Calu3 (cell line): ENCODE data around the gene EN1. TPM values are rescaled to one million over a fixed set of nuclear protein-coding genes. Genes with fewer than 3 reads are reported as not detected.

Source experiments
- BruUV-seq: library from RNA; stranded (reverse); fragments of 400-500 nt; replicated peaks from 2 replicates; lab custom pipeline; 2021; lab: Mats Ljungman, UMichigan
- CTCF ChIA-PET: fragments of 300-600 bp; sonication (Branson Sonifier 250); formaldehyde crosslinking; loops from one replicate; lab custom pipeline; 2022; ENCODE audit warnings: antibody characterized with exemption; lab: Charles Lee
- DNase-seq: peaks from one replicate; pipeline ENCODE4 v3.0.0; 2022
- H3K27ac Mint-ChIP-seq: one replicate; pipeline ENCODE4 v1.8.0; 2022; ENCODE audit warnings: mixed read lengths; ENCODE audit not compliant: unreplicated experiment
- H3K27me3 Mint-ChIP-seq: one replicate; pipeline ENCODE4 v1.8.0; 2022; ENCODE audit warnings: mixed read lengths; ENCODE audit not compliant: unreplicated experiment
- H3K36me3 Mint-ChIP-seq: one replicate; pipeline ENCODE4 v1.8.0; 2022; ENCODE audit warnings: mild to moderate bottlenecking, moderate library complexity, mixed read lengths; ENCODE audit not compliant: insufficient read depth, unreplicated experiment
- H3K4me1 Mint-ChIP-seq: one replicate; pipeline ENCODE4 v1.8.0; 2022; ENCODE audit warnings: mild to moderate bottlenecking, low read depth, mixed read lengths; ENCODE audit not compliant: unreplicated experiment
- H3K4me3 Mint-ChIP-seq: one replicate; pipeline ENCODE4 v1.8.0; 2022; ENCODE audit warnings: mild to moderate bottlenecking, low read depth, moderate library complexity, mixed read lengths; ENCODE audit not compliant: unreplicated experiment
- H3K9me3 Mint-ChIP-seq: one replicate; pipeline ENCODE4 v1.8.0; 2022; ENCODE audit warnings: low read depth, mixed read lengths; ENCODE audit not compliant: unreplicated experiment
- CTCF ChIP-seq: fragments of 200-600 bp; IDR thresholded peaks from one replicate; pipeline ENCODE4 v1.8.0; 2022; ENCODE audit warnings: antibody characterized with exemption; ENCODE audit not compliant: unreplicated experiment
- intact Hi-C: fragments of 100-400 bp; cut with micrococcal nuclease; formaldehyde crosslinking; loops from one replicate; pipeline ENCODE4 v1.10.0; 2022; ENCODE audit not compliant: unreplicated experiment
- total RNA-seq: library from RNA; stranded (reverse); gene quantifications from 2 replicates; pipeline ENCODE4 v1.2.3, GENCODE V29; 2022

The EN1 gene
- total RNA-seq, 1 experiment from 2014 or later = 2.3 TPM

GRCh38 chr2:118858485-118859156 is 11.2 kb upstream of the EN1 start:
- no peak for TF ChIP-seq CTCF
- intact Hi-C loops = loop anchor here (5.0 kb wide), 2 partner anchors 96 to 811 kb away; no protein-coding TSS in a partner anchor
- DNase-seq = no peak
- Mint-ChIP-seq H3K9me3 (no peaks in the 10 kb centered on the region), H3K27ac (no peak overlapping the region), H3K27me3 (no peaks in the 10 kb centered on the region), H3K4me3 (no peak overlapping the region), H3K36me3 (peaks cover 6% of the 10 kb centered on the region), H3K4me1 (peaks cover 11% of the 10 kb centered on the region)
- CTCF ChIA-PET = interaction anchor here (1.0 kb wide), 1 partner anchor 490 kb away, joined by 3 read pairs; no protein-coding TSS in a partner anchor
- BruUV-seq = no TSS peak

- Mint-ChIP-seq H3K36me3 (peaks cover 6% of the 10 kb centered on the region), H3K4me3 (no peak overlapping the region), H3K4me1 (peaks cover 11% of the 10 kb centered on the region), H3K27ac (no peak overlapping the region), H3K27me3 (no peaks in the 10 kb centered on the region), H3K9me3 (no peaks in the 10 kb centered on the region)
- intact Hi-C loops = loop anchor here (5.0 kb wide), 2 partner anchors 96 to 811 kb away; no protein-coding TSS in a partner anchor
- CTCF ChIA-PET = interaction anchor here (1.0 kb wide), 1 partner anchor 489 kb away, joined by 3 read pairs; no protein-coding TSS in a partner anchor
- TF ChIP-seq CTCF = no peak
- no peak for DNase-seq
- no TSS peak for BruUV-seq
These were observed 10.4 kb upstream of the EN1 start for GRCh38 chr2:118857677-118858484.

- no TSS peak for BruUV-seq
- Mint-ChIP-seq H3K9me3 (no peaks in the 10 kb centered on the region), H3K27ac (no peak overlapping the region), H3K36me3 (peaks cover 6% of the 10 kb centered on the region), H3K27me3 (no peaks in the 10 kb centered on the region), H3K4me1 (peaks cover 9% of the 10 kb centered on the region), H3K4me3 (no peak overlapping the region)
- TF ChIP-seq CTCF = no peak
- intact Hi-C loops = loop anchor here (5.0 kb wide), 2 partner anchors 95 to 810 kb away; no protein-coding TSS in a partner anchor
- CTCF ChIA-PET = no interaction called here
- DNase-seq = no peak
These were observed 9.7 kb upstream of the EN1 start for GRCh38 chr2:118856978-118857676.

- no peak for TF ChIP-seq CTCF
- Mint-ChIP-seq H3K4me3 (peak overlapping the region; percentile 72), H3K9me3 (no peaks in the 10 kb centered on the region), H3K27ac (no peak overlapping the region), H3K36me3 (peaks cover 6% of the 10 kb centered on the region), H3K4me1 (peaks cover 2% of the 10 kb centered on the region), H3K27me3 (peaks cover 4% of the 10 kb centered on the region)
- no TSS peak for BruUV-seq
- CTCF ChIA-PET = no interaction called here
- intact Hi-C loops = loop anchor here (5.0 kb wide), 2 partner anchors 94 to 809 kb away; no protein-coding TSS in a partner anchor
- DNase-seq = no peak
These were observed 9.0 kb upstream of the EN1 start for GRCh38 chr2:118856330-118856977.
